Osteoblast (primary cell): Measurements from ENCODE around the gene NUMB. TPM values are rescaled to one million over a fixed set of nuclear protein-coding genes. Genes with fewer than 3 reads are reported as not detected.

ENCODE experiments used
- DNase-seq: peaks from one replicate; pipeline ENCODE4 v3.0.0; 2011; ENCODE audit warnings: low spot score, mixed read lengths; ENCODE audit not compliant: insufficient read length; ENCODE audit errors: missing footprints
- H2AFZ ChIP-seq: 2 replicates; pipeline ENCODE4 v1.6.0; 2011; ENCODE audit warnings: mild to moderate bottlenecking, low read length
- H3K27ac ChIP-seq: 2 replicates; pipeline ENCODE4 v1.5.1; 2011; ENCODE audit warnings: mild to moderate bottlenecking, low read depth, low read length, moderate library complexity
- H3K27me3 ChIP-seq: 2 replicates; pipeline ENCODE4 v1.6.0; 2012; ENCODE audit warnings: mild to moderate bottlenecking, control low read depth, inconsistent platforms, low read length, moderate library complexity; ENCODE audit not compliant: insufficient read depth
- H3K36me3 ChIP-seq: 2 replicates; pipeline ENCODE4 v1.5.1; 2011; ENCODE audit warnings: mild to moderate bottlenecking, low read length, control low read depth, moderate library complexity; ENCODE audit not compliant: insufficient read depth
- H3K4me1 ChIP-seq: 2 replicates; pipeline ENCODE4 v1.5.1; 2011; ENCODE audit warnings: mild to moderate bottlenecking, low read length, control low read depth, moderate library complexity; ENCODE audit not compliant: insufficient read depth
- H3K4me2 ChIP-seq: 2 replicates; pipeline ENCODE4 v1.6.0; 2011; ENCODE audit warnings: mild to moderate bottlenecking, low read length; ENCODE audit not compliant: insufficient read depth
- H3K4me3 ChIP-seq: fragments of 200-600 bp; sonication (generic); 3 replicates; pipeline ENCODE4 v1.5.1; 2012; ENCODE audit warnings: mild to moderate bottlenecking, low read length, inconsistent platforms; ENCODE audit not compliant: insufficient read depth
- H3K79me2 ChIP-seq: 2 replicates; pipeline ENCODE4 v1.6.0; 2012; ENCODE audit warnings: mild to moderate bottlenecking, low read length, control low read depth, inconsistent platforms; ENCODE audit not compliant: insufficient read depth
- H3K9me3 ChIP-seq: 2 replicates; pipeline ENCODE4 v1.5.1; 2011; ENCODE audit warnings: low read depth, low read length, control low read depth
- H4K20me1 ChIP-seq: 2 replicates; pipeline ENCODE4 v1.6.0; 2012; ENCODE audit warnings: mild to moderate bottlenecking, low read length, control low read depth; ENCODE audit not compliant: insufficient read depth
- CTCF ChIP-seq: IDR thresholded peaks from 2 replicates; pipeline ENCODE4 v1.5.1; 2011; ENCODE audit warnings: mild to moderate bottlenecking, low read depth, low read length, moderate library complexity; ENCODE audit errors: extremely low read depth
- total RNA-seq: library from RNA; depleted of rRNA; stranded (reverse); fragments of >200 nt; gene quantifications from 2 replicates; pipeline ENCODE4 v1.2.3, GENCODE V29; 2012

NUMB gene
- total RNA-seq, 1 donor, result 52.5 TPM

GRCh38 chr14:73295198-73295796 lies 163.0 kb downstream of the NUMB start:
- Histone ChIP-seq H3K36me3 (peaks cover 30% of the 10 kb centered on the region), H2AFZ (no peak overlapping the region), H3K79me2 (peaks cover 24% of the 10 kb centered on the region), H4K20me1 (peaks cover 2% of the 10 kb centered on the region), H3K27me3 (no peaks in the 10 kb centered on the region), H3K9me3 (no peaks in the 10 kb centered on the region), H3K27ac (no peak overlapping the region), H3K4me2 (no peak overlapping the region), H3K4me3 (no peak overlapping the region), H3K4me1 (no peaks in the 10 kb centered on the region)
- TF ChIP-seq CTCF, result peak; percentile 75
- DNase-seq, result no peak

- DNase-seq, result peak; percentile 81
- Histone ChIP-seq H3K4me3 (no peak overlapping the region), H3K79me2 (peaks cover 24% of the 10 kb centered on the region), H2AFZ (no peak overlapping the region), H3K4me2 (no peak overlapping the region), H3K27me3 (no peaks in the 10 kb centered on the region), H3K36me3 (peaks cover 31% of the 10 kb centered on the region), H3K4me1 (no peaks in the 10 kb centered on the region), H3K27ac (no peak overlapping the region), H3K9me3 (no peaks in the 10 kb centered on the region), H4K20me1 (peaks cover 2% of the 10 kb centered on the region)
- TF ChIP-seq CTCF, result no peak
These were observed 164.3 kb downstream of the NUMB start for GRCh38 chr14:73293782-73294781.

- peaks cover 2% of the 10 kb centered on the region for H4K20me1 ChIP-seq
- no peak for DNase-seq
- no peak overlapping the region for H2AFZ ChIP-seq
- H3K4me2 ChIP-seq, result no peak overlapping the region
- no peak overlapping the region for H3K27ac ChIP-seq
- H3K4me1 ChIP-seq, result no peaks in the 10 kb centered on the region
- H3K79me2 ChIP-seq, result peaks cover 24% of the 10 kb centered on the region
- H3K36me3 ChIP-seq, result peaks cover 51% of the 10 kb centered on the region
- no peak overlapping the region for H3K4me3 ChIP-seq
- H3K27me3 ChIP-seq, result no peaks in the 10 kb centered on the region
- no peaks in the 10 kb centered on the region for H3K9me3 ChIP-seq
- TF ChIP-seq CTCF, result no peak
These were observed 168.1 kb downstream of the NUMB start for GRCh38 chr14:73290279-73290678.

GRCh38 chr14:73289729-73290128 lies 168.6 kb downstream of the NUMB start:
- Histone ChIP-seq H3K27ac (peak overlapping the region; percentile 2), H3K36me3 (peaks cover 57% of the 10 kb centered on the region), H3K9me3 (no peaks in the 10 kb centered on the region), H3K4me1 (no peaks in the 10 kb centered on the region), H3K4me2 (no peak overlapping the region), H3K4me3 (no peak overlapping the region), H3K27me3 (no peaks in the 10 kb centered on the region), H4K20me1 (peaks cover 2% of the 10 kb centered on the region), H3K79me2 (peaks cover 24% of the 10 kb centered on the region), H2AFZ (no peak overlapping the region)
- DNase-seq, result no peak
- TF ChIP-seq CTCF, result no peak
